Measurements from ENCODE around the gene MEOX1. TPM values are rescaled to one million over a fixed set of nuclear protein-coding genes. Genes with fewer than 3 reads are reported as not detected.
A peak's percentile ranks its signal among the peaks of the same experiment; 100 is the strongest.

MEOX1 gene
- total RNA-seq, 1 experiment from 2014 or later, result not detected

DNA sequence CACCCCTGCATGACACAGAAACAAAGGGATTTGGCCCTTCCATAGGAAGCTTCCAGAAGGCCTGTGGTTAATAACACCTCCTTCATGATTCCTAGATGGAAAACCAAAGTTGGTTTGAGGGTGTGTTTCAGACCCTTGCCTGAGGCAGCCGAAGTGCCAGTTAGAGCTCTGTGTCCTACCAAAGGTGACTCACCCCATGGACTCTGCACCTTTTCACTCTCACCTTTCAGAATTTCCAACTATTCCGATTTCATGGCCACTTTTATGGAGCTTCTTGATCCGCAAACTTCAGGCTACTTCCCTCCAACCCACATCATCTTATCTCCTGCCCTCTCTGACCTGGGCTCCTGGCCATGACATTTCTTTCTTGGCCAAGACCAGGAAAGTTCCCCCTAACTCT lies 49.2 kb downstream of the MEOX1 start:
- no peak for TF ChIP-seq ESRRA (CRISPR knock-in tag; IDR thresholded peaks at IDR 0.05; ENCODE audit: borderline replicate concordance)
- no peak for TF ChIP-seq PRDM15 (CRISPR knock-in tag; IDR thresholded peaks at IDR 0.05)
- no peak for TF ChIP-seq CTCF (IDR thresholded peaks at IDR 0.05)
- TF ChIP-seq NR1H2 (CRISPR knock-in tag; IDR thresholded peaks at IDR 0.05), result no peak
- TF ChIP-seq NFYB (CRISPR knock-in tag; conservative IDR thresholded peaks at IDR 0.05; ENCODE audit: low read depth), result no peak
- TF ChIP-seq, protein P1, sequence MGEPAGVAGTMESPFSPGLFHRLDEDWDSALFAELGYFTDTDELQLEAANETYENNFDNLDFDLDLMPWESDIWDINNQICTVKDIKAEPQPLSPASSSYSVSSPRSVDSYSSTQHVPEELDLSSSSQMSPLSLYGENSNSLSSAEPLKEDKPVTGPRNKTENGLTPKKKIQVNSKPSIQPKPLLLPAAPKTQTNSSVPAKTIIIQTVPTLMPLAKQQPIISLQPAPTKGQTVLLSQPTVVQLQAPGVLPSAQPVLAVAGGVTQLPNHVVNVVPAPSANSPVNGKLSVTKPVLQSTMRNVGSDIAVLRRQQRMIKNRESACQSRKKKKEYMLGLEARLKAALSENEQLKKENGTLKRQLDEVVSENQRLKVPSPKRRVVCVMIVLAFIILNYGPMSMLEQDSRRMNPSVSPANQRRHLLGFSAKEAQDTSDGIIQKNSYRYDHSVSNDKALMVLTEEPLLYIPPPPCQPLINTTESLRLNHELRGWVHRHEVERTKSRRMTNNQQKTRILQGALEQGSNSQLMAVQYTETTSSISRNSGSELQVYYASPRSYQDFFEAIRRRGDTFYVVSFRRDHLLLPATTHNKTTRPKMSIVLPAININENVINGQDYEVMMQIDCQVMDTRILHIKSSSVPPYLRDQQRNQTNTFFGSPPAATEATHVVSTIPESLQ (CRISPR knock-in tag; IDR thresholded peaks at IDR 0.05), result no peak
- TF ChIP-seq NR2C2 (CRISPR knock-in tag; IDR thresholded peaks at IDR 0.05), result no peak
- ChIA-PET POLR2A (no interaction called here), CTCF (no interaction called here)
- no peaks in the 10 kb centered on the region; the same call in 1 of the 2 replicates for H3K27me3 Mint-ChIP-seq (ENCODE audit: low read depth)
- H3K4me1 Mint-ChIP-seq, result peaks cover 6% of the 10 kb centered on the region; the same call in 1 of the 2 replicates
- no peak overlapping the region for H3K4me3 Mint-ChIP-seq
- H3K9me3 Mint-ChIP-seq, result peaks cover 12% of the 10 kb centered on the region
- ATAC-seq (no peak), DNase-seq (ENCODE audit: low spot score) (no peak)
- H3K27ac Mint-ChIP-seq, result 0 out of 2 replicates have a peak overlapping the region, but pooled peaks have one; percentile 5
- no peaks in the 10 kb centered on the region for H3K36me3 Mint-ChIP-seq

DNA sequence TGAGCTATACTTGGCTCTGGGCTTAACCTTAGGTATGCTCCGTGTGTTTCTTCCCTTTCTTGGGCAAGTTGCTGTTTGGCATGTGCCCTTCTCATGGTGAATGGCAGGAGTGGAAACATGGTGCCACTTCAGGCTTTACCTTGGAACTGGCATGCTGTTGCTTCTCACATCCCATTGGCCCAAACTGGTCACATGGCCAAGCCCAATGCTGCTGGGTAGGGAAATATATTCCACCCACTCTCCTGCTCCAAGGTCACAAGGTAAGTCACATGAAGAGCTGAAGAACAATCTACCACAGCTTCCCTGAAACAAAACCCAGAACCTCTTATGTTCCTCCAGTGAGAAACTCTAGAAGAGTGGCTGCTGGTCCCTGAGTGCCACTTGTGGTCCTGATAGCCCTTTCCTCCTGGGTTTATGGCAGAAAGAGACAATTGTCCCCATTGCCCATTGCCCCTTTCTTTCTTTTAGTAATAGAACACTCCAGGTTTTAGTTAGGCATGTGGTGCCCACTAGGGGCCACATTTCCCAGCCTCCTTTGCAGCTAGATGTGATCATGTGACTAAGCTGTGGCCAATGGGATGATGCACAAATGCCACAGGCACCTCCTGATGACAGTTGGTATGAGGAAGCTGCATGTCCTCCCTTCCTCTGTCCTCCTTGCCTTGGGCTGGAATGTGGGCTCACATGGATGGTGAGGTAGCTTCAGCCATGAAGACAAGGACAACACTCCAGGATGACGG lies 50.3 kb downstream of the MEOX1 start:
- ATAC-seq, result no peak
- TF ChIP-seq, protein P2, sequence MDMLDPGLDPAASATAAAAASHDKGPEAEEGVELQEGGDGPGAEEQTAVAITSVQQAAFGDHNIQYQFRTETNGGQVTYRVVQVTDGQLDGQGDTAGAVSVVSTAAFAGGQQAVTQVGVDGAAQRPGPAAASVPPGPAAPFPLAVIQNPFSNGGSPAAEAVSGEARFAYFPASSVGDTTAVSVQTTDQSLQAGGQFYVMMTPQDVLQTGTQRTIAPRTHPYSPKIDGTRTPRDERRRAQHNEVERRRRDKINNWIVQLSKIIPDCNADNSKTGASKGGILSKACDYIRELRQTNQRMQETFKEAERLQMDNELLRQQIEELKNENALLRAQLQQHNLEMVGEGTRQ (CRISPR knock-in tag; IDR thresholded peaks at IDR 0.05), result peak; percentile 46
- no peak for TF ChIP-seq ETV6 (CRISPR knock-in tag; IDR thresholded peaks at IDR 0.05)
- TF ChIP-seq IRF2 (CRISPR knock-in tag; IDR thresholded peaks at IDR 0.05; ENCODE audit: borderline replicate concordance, low read depth), result no peak
- TF ChIP-seq, protein P3, sequence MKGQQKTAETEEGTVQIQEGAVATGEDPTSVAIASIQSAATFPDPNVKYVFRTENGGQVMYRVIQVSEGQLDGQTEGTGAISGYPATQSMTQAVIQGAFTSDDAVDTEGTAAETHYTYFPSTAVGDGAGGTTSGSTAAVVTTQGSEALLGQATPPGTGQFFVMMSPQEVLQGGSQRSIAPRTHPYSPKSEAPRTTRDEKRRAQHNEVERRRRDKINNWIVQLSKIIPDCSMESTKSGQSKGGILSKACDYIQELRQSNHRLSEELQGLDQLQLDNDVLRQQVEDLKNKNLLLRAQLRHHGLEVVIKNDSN (CRISPR knock-in tag; IDR thresholded peaks at IDR 0.05), result peak; percentile 56; the same call in 1 of the 2 replicates
- Mint-ChIP-seq H3K36me3 (no peaks in the 10 kb centered on the region), H3K27ac (no peak overlapping the region), H3K27me3 (ENCODE audit: low read depth) (no peaks in the 10 kb centered on the region; the same call in 1 of the 2 replicates), H3K4me1 (peaks cover 6% of the 10 kb centered on the region; the same call in 1 of the 2 replicates), H3K4me3 (no peak overlapping the region), H3K9me3 (peaks cover 12% of the 10 kb centered on the region)
- POLR2A ChIA-PET, result no interaction called here
- DNase-seq (ENCODE audit: low spot score), result no peak
- CTCF ChIA-PET, result interaction anchor here (0.6 kb wide), 1 partner anchor 40 kb away, joined by 4 read pairs; no protein-coding TSS in a partner anchor
